Measurements from ENCODE around the gene SOAT2. TPM values are rescaled to one million over a fixed set of nuclear protein-coding genes. Genes with fewer than 3 reads are reported as not detected.
A peak's percentile ranks its signal among the peaks of the same experiment; 100 is the strongest.

Gene SOAT2
- total RNA-seq, 4 donors from 2014 or later, result not detected

DNA sequence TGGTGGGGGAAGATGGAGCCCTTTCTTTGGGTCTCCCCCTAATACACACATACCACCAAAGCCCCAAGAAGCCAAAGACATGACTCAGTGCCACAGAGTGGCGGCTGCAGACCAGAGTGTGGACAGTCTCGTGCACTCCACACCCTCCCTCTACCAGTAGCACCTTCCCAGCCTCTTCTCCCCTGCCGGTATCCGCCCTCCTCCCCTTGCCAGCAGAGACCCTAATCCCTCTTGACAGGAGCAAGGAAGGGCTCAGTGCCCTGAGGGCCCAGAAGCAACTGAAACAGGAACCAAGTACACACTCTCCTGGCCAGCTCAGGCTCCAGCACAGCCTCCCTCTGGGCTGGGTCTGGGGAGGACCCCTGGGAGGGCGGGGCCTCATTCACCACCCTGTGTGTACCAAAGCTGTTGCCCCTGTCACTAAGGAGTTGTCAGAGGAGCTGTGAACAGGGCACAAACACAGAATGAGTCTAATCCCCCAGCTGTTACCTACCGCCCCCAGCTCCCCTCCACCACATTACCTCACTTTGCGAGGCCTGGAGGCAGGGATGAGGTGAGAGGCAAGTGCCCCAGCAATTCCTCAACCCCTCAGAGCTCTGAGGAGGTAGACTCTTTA, 32.3 kb upstream of the SOAT2 start:
- Histone ChIP-seq H3K4me1 (peaks cover 69% of the 10 kb centered on the region), H3K27me3 (no peaks in the 10 kb centered on the region), H3K27ac (peak overlapping the region; percentile 78), H3K9me3 (no peaks in the 10 kb centered on the region), H3K36me3 (peaks cover 47% of the 10 kb centered on the region), H3K4me3 (no peak overlapping the region)
- TF ChIP-seq, protein P1, sequence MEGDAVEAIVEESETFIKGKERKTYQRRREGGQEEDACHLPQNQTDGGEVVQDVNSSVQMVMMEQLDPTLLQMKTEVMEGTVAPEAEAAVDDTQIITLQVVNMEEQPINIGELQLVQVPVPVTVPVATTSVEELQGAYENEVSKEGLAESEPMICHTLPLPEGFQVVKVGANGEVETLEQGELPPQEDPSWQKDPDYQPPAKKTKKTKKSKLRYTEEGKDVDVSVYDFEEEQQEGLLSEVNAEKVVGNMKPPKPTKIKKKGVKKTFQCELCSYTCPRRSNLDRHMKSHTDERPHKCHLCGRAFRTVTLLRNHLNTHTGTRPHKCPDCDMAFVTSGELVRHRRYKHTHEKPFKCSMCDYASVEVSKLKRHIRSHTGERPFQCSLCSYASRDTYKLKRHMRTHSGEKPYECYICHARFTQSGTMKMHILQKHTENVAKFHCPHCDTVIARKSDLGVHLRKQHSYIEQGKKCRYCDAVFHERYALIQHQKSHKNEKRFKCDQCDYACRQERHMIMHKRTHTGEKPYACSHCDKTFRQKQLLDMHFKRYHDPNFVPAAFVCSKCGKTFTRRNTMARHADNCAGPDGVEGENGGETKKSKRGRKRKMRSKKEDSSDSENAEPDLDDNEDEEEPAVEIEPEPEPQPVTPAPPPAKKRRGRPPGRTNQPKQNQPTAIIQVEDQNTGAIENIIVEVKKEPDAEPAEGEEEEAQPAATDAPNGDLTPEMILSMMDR (IDR thresholded peaks at IDR 0.05), result no peak
- TF ChIP-seq POLR2A (IDR thresholded peaks at IDR 0.05) (no peak), EP300 (IDR thresholded peaks at IDR 0.05) (no peak), POLR2AphosphoS5 (IDR thresholded peaks at IDR 0.05) (no peak)
- peak in 1 of 2 donors; percentile 49 for DNase-seq (ENCODE audit: low spot score in 2 of 2)
- 64% methylated on average over 7 of the region's 7 CpGs for WGBS

DNA sequence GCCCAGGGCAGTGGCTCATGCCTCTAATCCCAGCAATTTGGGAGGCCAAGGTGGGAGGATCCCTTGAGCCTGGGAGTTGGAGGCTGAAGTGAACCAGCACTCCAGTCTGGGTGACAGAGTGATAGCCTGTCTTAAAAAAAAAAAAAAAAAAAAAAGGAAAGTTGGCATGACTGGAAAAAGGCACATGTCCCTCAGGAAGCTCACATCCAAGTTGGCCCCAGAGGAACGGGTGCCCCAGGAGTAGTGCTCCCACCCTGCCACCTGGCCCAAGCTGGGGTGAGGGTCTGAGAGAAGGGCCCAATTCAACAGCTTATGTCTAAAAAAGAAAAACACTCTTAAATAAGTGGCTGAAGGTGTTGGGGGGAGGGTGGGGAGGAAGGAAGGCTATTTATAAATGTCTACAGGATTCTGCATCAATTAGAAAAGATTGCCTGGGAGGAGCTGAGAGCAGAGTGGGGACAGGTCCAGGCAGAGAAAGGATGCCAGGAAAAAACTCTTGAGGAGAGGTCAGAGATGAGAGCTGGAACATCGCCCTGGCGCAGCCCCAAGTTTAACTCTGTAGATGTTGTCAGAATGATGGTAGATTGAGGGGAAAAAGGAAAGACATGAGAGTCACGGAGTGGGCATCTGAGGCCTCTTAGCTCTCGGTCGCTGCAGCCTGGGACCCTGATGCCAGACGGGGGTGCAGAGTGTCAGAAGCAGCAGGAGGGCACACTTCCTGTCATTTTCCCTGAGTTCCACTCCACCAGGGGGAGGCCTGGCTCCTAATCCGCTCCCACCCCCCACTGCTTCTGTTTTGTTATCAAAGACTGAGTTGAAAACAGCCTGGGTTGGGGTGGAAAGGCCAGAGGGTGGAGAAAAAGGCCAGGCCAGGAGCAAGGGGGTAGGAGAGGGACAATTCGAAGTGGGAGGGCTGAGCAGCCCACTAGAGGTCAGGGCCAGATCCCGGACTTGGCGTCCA, 31.4 kb upstream of the SOAT2 start:
- WGBS, result 44% methylated on average over 11 of the region's 11 CpGs
- Histone ChIP-seq H3K27me3 (no peaks in the 10 kb centered on the region), H3K27ac (peak overlapping the region; percentile 78), H3K9me3 (no peaks in the 10 kb centered on the region), H3K4me3 (no peak overlapping the region), H3K36me3 (peaks cover 56% of the 10 kb centered on the region), H3K4me1 (peaks cover 69% of the 10 kb centered on the region)
- DNase-seq (ENCODE audit: low spot score in 2 of 2), result peak in 1 of 2 donors; percentile 86
- TF ChIP-seq POLR2A (IDR thresholded peaks at IDR 0.05) (no peak), EP300 (IDR thresholded peaks at IDR 0.05) (no peak), POLR2AphosphoS5 (IDR thresholded peaks at IDR 0.05) (no peak)
- TF ChIP-seq, protein P1 (IDR thresholded peaks at IDR 0.05), result no peak

DNA sequence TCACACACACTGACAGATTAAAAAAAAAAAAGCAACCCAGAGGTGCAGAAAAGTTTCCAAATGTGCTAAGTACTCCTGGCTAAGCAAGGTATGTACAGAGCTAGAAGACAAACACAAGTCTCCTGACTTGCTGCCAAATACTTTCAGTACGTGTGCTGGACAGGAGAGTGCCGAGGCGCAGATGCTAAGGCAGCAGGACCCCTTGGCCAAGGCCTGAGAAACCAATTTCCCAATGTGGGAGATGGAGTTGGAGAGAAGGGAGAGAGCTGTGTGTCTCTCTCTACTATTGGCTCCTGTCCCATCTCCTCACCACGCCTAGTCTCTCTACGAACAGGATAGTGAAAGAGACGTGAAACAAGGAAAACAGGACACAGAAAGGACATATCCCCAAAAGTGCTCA, 29.4 kb upstream of the SOAT2 start:
- peak in 1 of 2 donors; percentile 67 for DNase-seq (ENCODE audit: low spot score in 2 of 2)
- WGBS, result 39% methylated on average over 6 of the region's 6 CpGs
- peak overlapping the region; percentile 9 for H3K27ac ChIP-seq

DNA sequence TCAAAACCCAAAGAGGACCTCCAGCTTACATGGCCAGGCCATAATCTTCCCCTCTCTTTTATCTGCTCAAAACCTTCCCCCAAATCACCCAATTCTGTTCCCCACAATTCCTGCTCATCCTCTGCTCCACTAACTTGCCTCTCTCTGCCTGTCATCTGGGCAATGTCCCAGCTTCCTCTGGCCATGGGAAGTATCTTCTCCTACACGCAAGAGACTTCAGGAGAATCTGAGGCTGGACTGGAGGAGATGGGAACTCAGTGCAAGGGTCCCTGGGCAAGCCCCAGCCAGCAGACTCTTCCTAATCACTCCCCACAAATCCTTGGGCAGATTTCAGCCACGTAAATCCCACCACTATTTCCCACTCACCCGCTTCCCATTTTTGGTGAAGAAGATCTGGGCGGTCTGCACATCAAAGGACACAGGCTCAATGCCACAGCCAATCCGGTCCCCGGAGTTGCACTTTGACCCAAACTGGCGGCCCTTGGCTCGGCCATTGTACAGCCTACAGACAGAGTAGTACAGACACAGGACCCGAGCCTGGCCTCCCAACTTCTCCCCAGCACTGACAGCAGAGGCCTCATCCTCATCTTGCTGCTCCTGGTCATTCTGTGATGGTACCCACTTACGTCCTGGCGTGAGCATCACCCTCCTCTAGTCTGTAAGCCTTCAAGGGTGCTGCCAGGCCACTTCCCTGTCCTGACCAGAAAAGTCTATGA, 28.8 kb upstream of the SOAT2 start:
- no peak overlapping the region for H3K4me3 ChIP-seq
- no peaks in the 10 kb centered on the region for H3K27me3 ChIP-seq
- peak in 1 of 2 donors; percentile 77 for DNase-seq (ENCODE audit: low spot score in 2 of 2)
- no peak for TF ChIP-seq POLR2AphosphoS5 (IDR thresholded peaks at IDR 0.05)
- no peak for TF ChIP-seq POLR2A (IDR thresholded peaks at IDR 0.05)
- H3K27ac ChIP-seq, result peak overlapping the region; percentile 9
- peaks cover 66% of the 10 kb centered on the region for H3K4me1 ChIP-seq
- H3K9me3 ChIP-seq, result no peaks in the 10 kb centered on the region
- WGBS, result 93% methylated on average over 11 of the region's 11 CpGs
- peaks cover 43% of the 10 kb centered on the region for H3K36me3 ChIP-seq

More for the DNA sequence above, 29.4 kb upstream of the SOAT2 start:
- Histone ChIP-seq H3K9me3 (no peaks in the 10 kb centered on the region), H3K4me1 (peaks cover 71% of the 10 kb centered on the region), H3K4me3 (no peak overlapping the region), H3K36me3 (peaks cover 43% of the 10 kb centered on the region), H3K27me3 (no peaks in the 10 kb centered on the region)
- TF ChIP-seq POLR2AphosphoS5 (IDR thresholded peaks at IDR 0.05) (no peak), EP300 (IDR thresholded peaks at IDR 0.05) (no peak), POLR2A (IDR thresholded peaks at IDR 0.05) (no peak)
- TF ChIP-seq, protein P1 (IDR thresholded peaks at IDR 0.05), result no peak

DNA sequence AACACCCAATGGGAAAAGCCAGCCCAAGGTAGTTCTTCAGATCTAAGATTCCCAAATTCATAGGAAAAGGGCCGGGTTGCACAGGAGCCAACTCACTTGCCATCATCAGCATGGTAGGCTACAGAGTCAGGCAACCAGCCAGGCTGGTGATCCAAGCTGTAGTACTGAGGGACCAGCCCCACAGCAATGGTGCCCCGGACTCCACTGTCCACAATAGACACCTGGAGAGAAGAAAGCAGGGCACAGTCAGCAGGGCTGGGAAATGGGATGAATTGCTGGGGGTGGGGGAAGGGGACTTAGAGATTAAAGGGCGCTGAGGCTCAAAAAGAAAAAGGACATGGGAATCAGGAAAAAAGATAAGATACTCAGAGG, 28.3 kb upstream of the SOAT2 start:
- peaks cover 43% of the 10 kb centered on the region for H3K36me3 ChIP-seq
- 87% methylated on average over 3 of the region's 3 CpGs for WGBS
- no peak overlapping the region for H3K27ac ChIP-seq
- TF ChIP-seq EP300 (IDR thresholded peaks at IDR 0.05) (no peak), POLR2A (IDR thresholded peaks at IDR 0.05) (no peak), POLR2AphosphoS5 (IDR thresholded peaks at IDR 0.05) (no peak)
- TF ChIP-seq, protein P1 (IDR thresholded peaks at IDR 0.05), result no peak
- H3K9me3 ChIP-seq, result no peaks in the 10 kb centered on the region
- peaks cover 65% of the 10 kb centered on the region for H3K4me1 ChIP-seq
- no peaks in the 10 kb centered on the region for H3K27me3 ChIP-seq
- DNase-seq (ENCODE audit: low spot score in 2 of 2), result peak in 1 of 2 donors; percentile 53
- no peak overlapping the region for H3K4me3 ChIP-seq

All from suprapubic skin (tissue), 4 donors.